GM21528 (cell line): ENCODE results near the gene MRAP2.
"Not testable (repeated sequence)": the region's sequence is repeated elsewhere in the genome, so short reads cannot be mapped to it uniquely, and the experiment has no call there.

ENCODE experiments used
- ATAC-seq: cut with Tn5 transposase; IDR thresholded peaks from one replicate; pipeline ENCODE4 v1.9.1; 2021; ENCODE audit warnings: mild to moderate bottlenecking, moderate library complexity; ENCODE audit not compliant: unreplicated experiment, low FRiP score

The MRAP2 gene

DNA sequence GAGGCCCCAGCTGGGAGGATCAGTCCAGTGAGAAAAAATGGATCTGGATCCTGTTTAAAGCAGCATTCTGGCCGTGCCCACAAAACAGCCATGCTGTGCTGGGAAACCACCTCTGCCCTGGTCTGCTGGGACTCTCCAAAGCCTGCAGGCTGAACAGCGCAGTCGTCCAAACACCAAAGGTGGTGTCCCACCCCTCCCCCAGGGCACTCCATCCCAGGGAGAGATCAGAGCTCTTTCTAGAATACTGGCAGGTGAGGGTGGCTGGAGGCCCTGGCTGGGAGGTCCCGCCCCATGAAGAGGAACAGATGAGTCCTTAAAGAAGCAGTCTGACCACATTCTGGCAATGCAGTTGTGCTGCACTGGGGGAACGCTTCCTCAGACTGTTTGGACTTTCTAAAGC, 84.6 kb downstream of the MRAP2 start:
- no peak for ATAC-seq

DNA sequence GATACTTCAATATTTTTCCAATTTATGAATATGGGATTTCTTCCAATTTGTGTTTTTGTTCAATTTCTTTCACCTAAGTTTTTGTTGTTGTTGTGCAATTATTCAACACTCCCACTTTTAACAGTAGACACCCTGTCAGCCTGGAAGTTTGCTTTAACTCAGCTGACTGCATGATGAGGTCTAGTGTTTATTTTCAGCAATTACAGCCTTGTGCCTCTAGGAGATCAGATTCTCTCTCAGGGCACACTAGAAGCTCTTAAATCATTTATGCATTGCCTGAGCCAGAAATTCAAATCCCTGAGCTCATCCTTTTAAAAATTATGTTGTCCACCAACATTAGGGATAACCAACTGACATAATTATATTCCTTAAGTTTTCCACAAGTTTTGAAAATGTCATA, 85.7 kb downstream of the MRAP2 start:
- ATAC-seq, result no peak

DNA sequence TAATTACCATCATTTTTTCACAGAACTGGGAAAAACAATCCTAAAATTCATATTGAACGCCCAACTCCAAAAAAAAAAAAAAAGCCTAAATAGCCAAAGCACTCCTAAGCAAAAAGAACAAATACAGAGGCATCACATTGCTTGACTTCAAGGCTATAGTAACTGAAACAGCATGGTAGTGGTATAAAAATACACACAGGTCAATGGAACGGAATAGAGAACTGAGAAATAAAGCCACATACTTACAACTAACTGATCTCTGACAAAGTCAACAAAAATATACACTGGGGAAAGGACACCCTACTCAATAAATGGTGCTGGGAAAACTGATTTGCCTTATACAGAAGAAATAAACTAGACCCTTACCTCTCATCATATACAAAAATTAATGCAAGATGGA, 89.6 kb downstream of the MRAP2 start:
- ATAC-seq, result no peak

GRCh38 chr6:84129588-84129987, 96.0 kb downstream of the MRAP2 start:
- ATAC-seq, result not testable (repeated sequence)

GRCh38 chr6:84133385-84133784, 99.8 kb downstream of the MRAP2 start:
- ATAC-seq, result not testable (repeated sequence)

GRCh38 chr6:84135291-84135690, 101.7 kb downstream of the MRAP2 start:
- ATAC-seq, result no peak

GRCh38 chr6:84136364-84137050, 102.9 kb downstream of the MRAP2 start:
- no peak for ATAC-seq

- no peak for ATAC-seq
Measured at GRCh38 chr6:84137051-84137375, 103.4 kb downstream of the MRAP2 start.

GRCh38 chr6:84137989-84138575, 104.5 kb downstream of the MRAP2 start:
- no peak for ATAC-seq

DNA sequence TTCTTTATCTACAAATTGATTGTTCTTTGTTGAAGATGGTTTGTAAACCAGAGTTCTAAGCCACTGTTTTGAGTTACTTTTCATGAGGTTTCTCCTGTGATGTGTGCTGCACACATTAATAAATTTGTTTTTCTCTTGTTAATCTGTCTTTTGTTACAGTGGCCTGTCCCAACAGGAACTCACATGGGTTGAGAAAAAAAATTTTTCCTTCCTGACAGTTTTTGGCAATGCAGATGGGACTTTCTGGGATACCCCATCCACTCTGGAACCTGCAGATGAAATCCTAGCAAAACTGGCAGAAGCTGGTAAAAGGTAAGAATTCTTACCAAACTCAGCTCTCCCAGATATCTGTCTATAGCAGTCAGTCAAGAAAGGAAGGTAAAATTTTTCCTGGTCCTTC, 105.7 kb downstream of the MRAP2 start:
- no peak for ATAC-seq
